Fibroblast of pulmonary artery (primary cell): Measurements from ENCODE around the gene ZDHHC13.

Experiments
- DNase-seq: peaks from one replicate; pipeline ENCODE4 v3.0.0-alpha.2; 2010; ENCODE audit warnings: low read depth
- H3K4me3 ChIP-seq: replicated peaks from 2 replicates; pipeline ENCODE4 v1.5.1; 2011; ENCODE audit warnings: low read depth, mild to moderate bottlenecking, control low read depth, low read length, moderate library complexity
- CTCF ChIP-seq: IDR thresholded peaks from 2 replicates; pipeline ENCODE4 v1.5.1; 2011; ENCODE audit warnings: mild to moderate bottlenecking, control low read depth, low read length, inconsistent platforms; ENCODE audit errors: missing control alignments

Gene ZDHHC13, protein sequence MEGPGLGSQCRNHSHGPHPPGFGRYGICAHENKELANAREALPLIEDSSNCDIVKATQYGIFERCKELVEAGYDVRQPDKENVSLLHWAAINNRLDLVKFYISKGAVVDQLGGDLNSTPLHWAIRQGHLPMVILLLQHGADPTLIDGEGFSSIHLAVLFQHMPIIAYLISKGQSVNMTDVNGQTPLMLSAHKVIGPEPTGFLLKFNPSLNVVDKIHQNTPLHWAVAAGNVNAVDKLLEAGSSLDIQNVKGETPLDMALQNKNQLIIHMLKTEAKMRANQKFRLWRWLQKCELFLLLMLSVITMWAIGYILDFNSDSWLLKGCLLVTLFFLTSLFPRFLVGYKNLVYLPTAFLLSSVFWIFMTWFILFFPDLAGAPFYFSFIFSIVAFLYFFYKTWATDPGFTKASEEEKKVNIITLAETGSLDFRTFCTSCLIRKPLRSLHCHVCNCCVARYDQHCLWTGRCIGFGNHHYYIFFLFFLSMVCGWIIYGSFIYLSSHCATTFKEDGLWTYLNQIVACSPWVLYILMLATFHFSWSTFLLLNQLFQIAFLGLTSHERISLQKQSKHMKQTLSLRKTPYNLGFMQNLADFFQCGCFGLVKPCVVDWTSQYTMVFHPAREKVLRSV

GRCh38 chr11:19116971-19117759 is at the start of gene ZDHHC13:
Gene ZDHHC13, plus strand, starts transcription at chr11:19117168. Its CDS starts 82 bp downstream, at chr11:19117250.
- peak; percentile 46 for TF ChIP-seq CTCF
- peak; percentile 86 for DNase-seq
- peak within 1 kb of the TSS; percentile 89 for H3K4me3 ChIP-seq

- peak; percentile 95 for TF ChIP-seq CTCF
- peak; percentile 93 for DNase-seq
- H3K4me3 ChIP-seq = peak overlapping the region; percentile 38
Measured at GRCh38 chr11:19071255-19071654, 45.7 kb upstream of the ZDHHC13 start.

DNA sequence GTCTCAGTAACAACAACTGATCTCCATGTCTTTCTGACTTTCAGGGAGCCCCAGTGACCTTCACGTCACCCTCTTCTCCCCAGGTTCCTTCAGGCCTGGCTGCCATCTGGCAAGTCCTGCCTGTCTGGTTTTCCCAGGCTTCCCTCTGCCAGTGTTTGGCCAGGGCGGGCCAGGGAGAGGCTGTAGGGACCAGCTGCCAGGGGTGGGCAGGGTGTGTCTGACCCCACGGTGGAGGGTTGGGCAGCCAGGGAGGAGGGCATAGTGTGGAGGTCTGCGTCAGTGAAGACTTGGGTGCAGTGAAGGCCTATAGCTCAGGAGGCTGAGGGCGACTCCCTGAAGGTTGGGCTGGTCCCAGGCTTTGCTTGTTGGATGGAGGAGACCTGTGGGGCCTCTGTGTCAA is 44.5 kb upstream of the ZDHHC13 start:
- no peak overlapping the region for H3K4me3 ChIP-seq
- no peak for DNase-seq
- TF ChIP-seq CTCF = no peak

GRCh38 chr11:19073454-19074415 is 43.2 kb upstream of the ZDHHC13 start:
- no peak for TF ChIP-seq CTCF

DNA sequence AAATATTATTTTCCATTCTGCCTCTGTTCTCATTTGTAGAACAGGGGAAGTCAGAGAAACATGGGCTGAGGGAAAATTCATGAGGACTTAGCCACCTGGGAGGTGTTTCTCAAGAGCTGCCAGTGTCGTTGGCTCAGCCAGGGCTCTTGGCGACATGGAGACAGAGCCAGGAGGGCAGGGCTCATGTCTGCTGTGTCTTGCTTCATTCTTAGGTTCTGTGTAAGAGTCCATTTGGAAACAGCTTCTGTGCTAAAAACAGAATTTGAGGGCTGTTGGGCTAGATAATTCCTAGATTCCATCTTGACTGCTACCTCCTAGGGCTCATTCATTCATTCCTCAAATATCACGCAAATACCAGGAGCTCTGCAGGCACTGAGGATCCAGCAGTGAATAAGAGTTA is 41.3 kb upstream of the ZDHHC13 start:
- no peak for TF ChIP-seq CTCF
- DNase-seq = no peak
- H3K4me3 ChIP-seq = no peak overlapping the region

More at GRCh38 chr11:19073454-19074415, 43.2 kb upstream of the ZDHHC13 start:
- DNase-seq = no peak
- no peak overlapping the region for H3K4me3 ChIP-seq
